Colonic mucosa (tissue), 4 donors: ENCODE results near the gene CACTIN. TPM values are rescaled to one million over a fixed set of nuclear protein-coding genes. Genes with fewer than 3 reads are reported as not detected.
A peak's percentile ranks its signal among the peaks of the same experiment; 100 is the strongest.
"Not testable (repeated sequence)": the region's sequence is repeated elsewhere in the genome, so short reads cannot be mapped to it uniquely, and the experiment has no call there.

ENCODE experiments used
- DNase-seq: peaks from one replicate; pipeline ENCODE4 v3.0.0-alpha.2; 2020
- H3K27ac ChIP-seq: fragments of 200-600 bp; one replicate; pipeline ENCODE4 v1.8.0; 2021
- H3K27me3 ChIP-seq: fragments of 200-600 bp; one replicate; pipeline ENCODE4 v1.8.0; 2021
- H3K36me3 ChIP-seq: fragments of 200-600 bp; one replicate; pipeline ENCODE4 v1.8.0; 2021
- H3K4me1 ChIP-seq: fragments of 200-600 bp; one replicate; pipeline ENCODE4 v1.8.0; 2021; ENCODE audit warnings: mild to moderate bottlenecking
- H3K4me3 ChIP-seq: fragments of 200-600 bp; one replicate; pipeline ENCODE4 v1.8.0; 2021
- H3K9ac ChIP-seq, 2 donors: one replicate each; pipeline ENCODE4 v1.7.0; 2013; ENCODE audit warnings: control low read depth in 2 of 2, low read depth in 2 of 2, low read length in 2 of 2
- H3K9me3 ChIP-seq: fragments of 200-600 bp; one replicate; pipeline ENCODE4 v1.8.0; 2021
- CTCF ChIP-seq: fragments of 200-600 bp; IDR thresholded peaks from one replicate; pipeline ENCODE4 v1.8.0; 2022; ENCODE audit warnings: antibody characterized with exemption, mild to moderate bottlenecking
- intact Hi-C: fragments of 100-400 bp; cut with DNase I; formaldehyde crosslinking; loops from one replicate; pipeline ENCODE4 v1.14.1; 2022
- total RNA-seq, 2 donors: library from RNA; stranded (reverse); fragmentation: NEBNext Ultra II Directional in 1 of 2; extraction: Animal tissue kit (Norgen Biotek cat#: 25700) in 1 of 2; gene quantifications; one replicate each; pipeline ENCODE4 v1.2.1, GENCODE V29; 2021
- donor health status: healthy.
- donor health status: DM: no; HTN: no; CAD: no.
- donor health status: DM: no; HTN: no; CAD: no.

CACTIN gene
- total RNA-seq, 2 donors from 2014 or later, result 12.0 to 35.1 TPM

GRCh38 chr19:3631053-3631861 is 4.7 kb upstream of the CACTIN start:
- Histone ChIP-seq H3K4me3 (no peak overlapping the region), H3K27me3 (no peaks in the 10 kb centered on the region), H3K4me1 (peaks cover 4% of the 10 kb centered on the region), H3K9ac (no peak overlapping the region), H3K27ac (no peak overlapping the region), H3K9me3 (no peaks in the 10 kb centered on the region), H3K36me3 (no peaks in the 10 kb centered on the region)
- no peak for TF ChIP-seq CTCF
- intact Hi-C loops, result no loop called here
- no peak for DNase-seq

- H3K4me3 ChIP-seq, H3K36me3 ChIP-seq, DNase-seq, H3K9me3 ChIP-seq, H3K9ac ChIP-seq, H3K27ac ChIP-seq, H3K27me3 ChIP-seq, intact Hi-C loops: not testable (repeated sequence)
- peaks cover 14% of the 10 kb centered on the region for H3K4me1 ChIP-seq
Measured at GRCh38 chr19:3628766-3629165, 2.2 kb upstream of the CACTIN start.

- Histone ChIP-seq H3K9me3 (no peaks in the 10 kb centered on the region), H3K27me3 (no peaks in the 10 kb centered on the region), H3K9ac (peak overlapping the region in 1 of 2 donors; percentile 8), H3K4me1 (peaks cover 14% of the 10 kb centered on the region), H3K4me3 (peak overlapping the region; percentile 97), H3K36me3 (no peaks in the 10 kb centered on the region), H3K27ac (peak overlapping the region; percentile 77)
- DNase-seq, result peak; percentile 35
- TF ChIP-seq CTCF, result no peak
- intact Hi-C loops, result no loop called here
Measured at GRCh38 chr19:3627351-3627723, 747 bp upstream of the CACTIN start.

- intact Hi-C loops, result no loop called here
Measured at GRCh38 chr19:3625996-3626472, 556 bp downstream of the CACTIN start.

GRCh38 chr19:3623716-3624115 is 2.9 kb downstream of the CACTIN start:
- Histone ChIP-seq H3K9ac (no peak overlapping the region), H3K36me3 (no peaks in the 10 kb centered on the region), H3K4me1 (peaks cover 14% of the 10 kb centered on the region), H3K27ac (no peak overlapping the region), H3K4me3 (no peak overlapping the region), H3K9me3 (no peaks in the 10 kb centered on the region), H3K27me3 (no peaks in the 10 kb centered on the region)
- TF ChIP-seq CTCF, result no peak
- DNase-seq, result no peak
- intact Hi-C loops, result no loop called here

More at GRCh38 chr19:3625996-3626472, 556 bp downstream of the CACTIN start:
- peaks cover 14% of the 10 kb centered on the region for H3K4me1 ChIP-seq
- TF ChIP-seq CTCF, result no peak
- no peak for DNase-seq
- no peaks in the 10 kb centered on the region for H3K9me3 ChIP-seq
- no peaks in the 10 kb centered on the region for H3K27me3 ChIP-seq
- peak overlapping the region; percentile 97 for H3K4me3 ChIP-seq
- H3K9ac ChIP-seq, result peak overlapping the region; percentile 66 to 81
- no peaks in the 10 kb centered on the region for H3K36me3 ChIP-seq
- H3K27ac ChIP-seq, result peak overlapping the region; percentile 77

GRCh38 chr19:3622224-3622623 is 4.4 kb downstream of the CACTIN start:
- TF ChIP-seq CTCF, result no peak
- no peaks in the 10 kb centered on the region for H3K36me3 ChIP-seq
- H3K4me1 ChIP-seq, result peaks cover 11% of the 10 kb centered on the region
- H3K27me3 ChIP-seq, result no peaks in the 10 kb centered on the region
- H3K9ac ChIP-seq, result no peak overlapping the region
- no peaks in the 10 kb centered on the region for H3K9me3 ChIP-seq
- H3K27ac ChIP-seq, result no peak overlapping the region
- intact Hi-C loops, result no loop called here
- DNase-seq, result no peak
- no peak overlapping the region for H3K4me3 ChIP-seq
